ENCODE measurements around the gene P2RY14. TPM values are rescaled to one million over a fixed set of nuclear protein-coding genes. Genes with fewer than 3 reads are reported as not detected.
A peak's percentile ranks its signal among the peaks of the same experiment; 100 is the strongest.

Gene P2RY14
- polyA plus RNA-seq (2011; rRNA removed) (not detected in 2 replicates), polyA minus RNA-seq (2011; rRNA and poly(A)+ RNA removed) (not detected in 2 replicates)

DNA sequence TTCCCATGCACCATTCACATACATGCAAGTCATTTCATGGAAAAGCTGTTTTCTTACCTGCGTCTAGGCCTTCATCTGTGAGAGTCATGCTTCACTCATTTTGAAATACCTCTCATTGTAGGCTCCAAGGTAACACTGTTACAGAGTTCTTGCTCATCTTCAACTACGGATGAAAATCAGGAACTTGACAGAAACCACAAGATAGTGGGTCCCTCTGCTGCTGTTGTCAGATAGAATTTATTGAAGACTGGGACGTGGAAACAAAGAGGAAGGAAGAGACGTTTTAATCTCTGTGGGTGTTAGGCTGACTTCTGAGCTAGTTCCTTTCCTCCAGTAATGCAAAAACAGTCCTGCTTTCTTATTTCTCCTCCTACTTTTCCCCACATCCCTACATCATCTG, at the start of gene P2RY14:
P2RY14 (minus strand) TSS at position 313 of the 400 bp plus-strand sequence. CDS start 64,226 bp downstream, outside the sequence.
- CTCF ChIA-PET: interaction anchor here (0.6 to 6.3 kb wide), 5 partner anchors 51 to 490 kb away, joined by 3 to 182 read pairs (median 3); no protein-coding TSS in a partner anchor
- POLR2A ChIA-PET: no interaction called here
- no peak for DNase-seq (ENCODE audit: low read depth, low spot score)
- no peak within 1 kb of the TSS for H3K27ac ChIP-seq (ENCODE audit: low read depth, low read length)
- no peaks in the 10 kb centered on the region for H3K9me3 ChIP-seq (ENCODE audit: control insufficient read depth, insufficient read depth, low read length)
- H3K27me3 ChIP-seq (ENCODE audit: control insufficient read depth, insufficient read depth, low read length): no peaks in the 10 kb centered on the region
- H3K4me3 ChIP-seq (ENCODE audit: low read depth, low read length): no peak within 1 kb of the TSS
- TF ChIP-seq, protein P1, sequence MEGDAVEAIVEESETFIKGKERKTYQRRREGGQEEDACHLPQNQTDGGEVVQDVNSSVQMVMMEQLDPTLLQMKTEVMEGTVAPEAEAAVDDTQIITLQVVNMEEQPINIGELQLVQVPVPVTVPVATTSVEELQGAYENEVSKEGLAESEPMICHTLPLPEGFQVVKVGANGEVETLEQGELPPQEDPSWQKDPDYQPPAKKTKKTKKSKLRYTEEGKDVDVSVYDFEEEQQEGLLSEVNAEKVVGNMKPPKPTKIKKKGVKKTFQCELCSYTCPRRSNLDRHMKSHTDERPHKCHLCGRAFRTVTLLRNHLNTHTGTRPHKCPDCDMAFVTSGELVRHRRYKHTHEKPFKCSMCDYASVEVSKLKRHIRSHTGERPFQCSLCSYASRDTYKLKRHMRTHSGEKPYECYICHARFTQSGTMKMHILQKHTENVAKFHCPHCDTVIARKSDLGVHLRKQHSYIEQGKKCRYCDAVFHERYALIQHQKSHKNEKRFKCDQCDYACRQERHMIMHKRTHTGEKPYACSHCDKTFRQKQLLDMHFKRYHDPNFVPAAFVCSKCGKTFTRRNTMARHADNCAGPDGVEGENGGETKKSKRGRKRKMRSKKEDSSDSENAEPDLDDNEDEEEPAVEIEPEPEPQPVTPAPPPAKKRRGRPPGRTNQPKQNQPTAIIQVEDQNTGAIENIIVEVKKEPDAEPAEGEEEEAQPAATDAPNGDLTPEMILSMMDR (IDR thresholded peaks at IDR 0.05; ENCODE audit: low read depth, low read length): no peak

DNA sequence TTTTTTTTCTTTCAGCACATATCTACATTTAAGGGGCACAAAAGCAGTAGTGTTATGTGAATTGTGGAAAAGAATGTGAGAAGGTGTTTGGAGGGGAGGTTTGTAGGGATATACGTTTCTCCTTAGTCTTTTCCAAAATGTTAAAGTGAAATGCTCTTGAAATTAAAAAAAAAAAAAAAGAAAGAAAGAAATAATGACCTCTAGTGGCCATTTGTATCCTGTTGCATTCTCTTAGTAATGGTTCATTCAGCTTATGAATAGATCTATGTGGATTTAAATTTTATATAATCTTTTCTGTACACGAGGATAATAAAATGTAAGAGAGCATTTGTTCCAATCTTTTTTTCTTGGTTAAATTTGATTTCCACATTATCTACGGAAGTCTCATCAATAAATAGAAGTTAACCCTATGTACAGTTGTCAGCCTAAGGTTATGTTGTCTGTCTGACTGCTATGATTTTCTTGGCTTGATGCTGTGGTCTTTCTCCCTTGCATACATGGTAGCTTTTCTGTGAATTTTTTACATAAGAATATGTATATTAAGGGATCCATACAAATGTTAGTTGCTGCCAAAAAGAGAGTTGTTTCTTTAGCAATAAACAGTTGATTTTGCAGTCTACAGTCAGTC, 49.3 kb upstream of the P2RY14 start:
- no peak overlapping the region for H3K4me3 ChIP-seq (ENCODE audit: low read depth, low read length)
- TF ChIP-seq, protein P1 (IDR thresholded peaks at IDR 0.05; ENCODE audit: low read depth, low read length): peak; percentile 64
- no peak overlapping the region for H3K27ac ChIP-seq (ENCODE audit: low read depth, low read length)
- CTCF ChIA-PET: interaction anchor here (0.6 to 5.1 kb wide), 49 partner anchors 9 to 1817 kb away, joined by 3 to 33 read pairs (median 4); no protein-coding TSS in a partner anchor
- H3K9me3 ChIP-seq (ENCODE audit: control insufficient read depth, insufficient read depth, low read length): no peaks in the 10 kb centered on the region
- DNase-seq (ENCODE audit: low read depth, low spot score): no peak
- H3K27me3 ChIP-seq (ENCODE audit: control insufficient read depth, insufficient read depth, low read length): no peaks in the 10 kb centered on the region
- POLR2A ChIA-PET: no interaction called here

DNA sequence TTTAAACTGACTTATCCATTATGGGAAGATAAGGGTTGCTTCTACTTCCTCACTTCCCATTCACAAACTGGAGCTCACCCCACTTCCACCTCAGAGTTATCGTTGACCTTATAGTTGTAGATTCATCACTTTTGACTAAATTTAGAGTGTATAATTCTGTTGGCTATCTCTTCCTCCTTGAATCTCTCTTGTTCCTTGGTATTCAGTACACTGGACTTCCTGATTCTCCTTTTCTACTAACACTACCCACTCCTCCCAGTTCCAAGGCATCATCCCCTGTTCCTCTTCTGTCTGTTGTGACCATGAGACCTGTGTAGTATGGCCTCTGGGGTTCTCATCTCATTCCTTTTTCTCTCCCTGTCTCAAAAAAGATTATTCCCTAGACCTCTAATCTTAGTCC, 44.2 kb upstream of the P2RY14 start:
- Histone ChIP-seq H3K9me3 (ENCODE audit: control insufficient read depth, insufficient read depth, low read length) (no peaks in the 10 kb centered on the region), H3K4me3 (ENCODE audit: low read depth, low read length) (no peak overlapping the region), H3K27me3 (ENCODE audit: control insufficient read depth, insufficient read depth, low read length) (no peaks in the 10 kb centered on the region), H3K27ac (ENCODE audit: low read depth, low read length) (no peak overlapping the region)
- no peak for DNase-seq (ENCODE audit: low read depth, low spot score)
- ChIA-PET CTCF (interaction anchor here (1.6 kb wide), 1 partner anchor 596 kb away, joined by 3 read pairs; no protein-coding TSS in a partner anchor), POLR2A (no interaction called here)
- TF ChIP-seq, protein P1 (IDR thresholded peaks at IDR 0.05; ENCODE audit: low read depth, low read length): no peak

DNA sequence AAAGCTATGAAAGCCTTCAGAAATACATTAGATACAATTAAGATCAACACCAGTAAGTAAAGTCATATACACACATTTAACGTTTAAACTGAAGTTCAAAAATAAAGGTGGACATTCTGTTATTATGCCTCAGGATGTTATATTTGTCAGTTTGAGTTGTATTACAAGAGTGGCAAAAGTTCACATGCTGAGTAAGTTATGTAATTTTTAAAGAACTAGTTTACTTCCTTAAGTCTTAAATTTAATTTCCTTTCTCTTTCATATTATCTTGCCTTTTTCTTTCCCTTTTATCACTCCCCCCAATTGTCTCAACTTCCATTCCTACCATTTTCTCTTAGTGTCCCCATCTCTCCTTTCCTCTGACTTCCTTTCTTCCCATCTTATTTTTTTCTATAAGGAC, 43.2 kb upstream of the P2RY14 start:
- POLR2A ChIA-PET: no interaction called here
- Histone ChIP-seq H3K4me3 (ENCODE audit: low read depth, low read length) (no peak overlapping the region), H3K27me3 (ENCODE audit: control insufficient read depth, insufficient read depth, low read length) (no peaks in the 10 kb centered on the region), H3K27ac (ENCODE audit: low read depth, low read length) (no peak overlapping the region), H3K9me3 (ENCODE audit: control insufficient read depth, insufficient read depth, low read length) (no peaks in the 10 kb centered on the region)
- TF ChIP-seq, protein P1 (IDR thresholded peaks at IDR 0.05; ENCODE audit: low read depth, low read length): no peak
- CTCF ChIA-PET: interaction anchor here (0.5 to 1.6 kb wide), 3 partner anchors 11 to 597 kb away, joined by 3 to 5 read pairs (median 3); no protein-coding TSS in a partner anchor
- DNase-seq (ENCODE audit: low read depth, low spot score): no peak

DNA sequence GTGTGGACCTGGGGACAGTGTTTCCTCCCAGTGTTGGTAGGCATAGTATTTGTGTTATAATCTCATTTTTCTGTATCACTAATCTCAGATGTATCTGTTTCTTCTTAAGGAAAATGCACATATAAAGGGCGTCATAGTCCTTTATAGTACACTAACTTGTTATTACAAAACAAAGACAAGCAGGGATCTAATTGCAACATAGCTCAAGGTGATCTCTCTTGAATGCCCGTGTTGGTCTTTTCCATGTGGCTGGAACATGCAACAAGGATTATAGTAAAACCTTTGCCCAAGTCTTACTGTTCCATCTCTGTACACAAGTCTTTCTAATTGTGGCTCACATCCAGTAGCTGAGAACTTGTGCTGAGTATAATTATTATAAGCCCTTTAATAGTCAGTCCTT, 41.8 kb upstream of the P2RY14 start:
- Histone ChIP-seq H3K9me3 (ENCODE audit: control insufficient read depth, insufficient read depth, low read length) (no peaks in the 10 kb centered on the region), H3K4me3 (ENCODE audit: low read depth, low read length) (no peak overlapping the region), H3K27ac (ENCODE audit: low read depth, low read length) (no peak overlapping the region), H3K27me3 (ENCODE audit: control insufficient read depth, insufficient read depth, low read length) (no peaks in the 10 kb centered on the region)
- ChIA-PET CTCF (interaction anchor here (1.1 kb wide), 2 partner anchors 16 to 92 kb away, joined by 3 read pairs; no protein-coding TSS in a partner anchor), POLR2A (no interaction called here)
- TF ChIP-seq, protein P1 (IDR thresholded peaks at IDR 0.05; ENCODE audit: low read depth, low read length): no peak
- no peak for DNase-seq (ENCODE audit: low read depth, low spot score)

All from AG04450 (cell line).